Measurements from ENCODE around the gene CAMTA1.
"Not testable (repeated sequence)": the region's sequence is repeated elsewhere in the genome, so short reads cannot be mapped to it uniquely, and the experiment has no call there.

Gene CAMTA1, protein sequence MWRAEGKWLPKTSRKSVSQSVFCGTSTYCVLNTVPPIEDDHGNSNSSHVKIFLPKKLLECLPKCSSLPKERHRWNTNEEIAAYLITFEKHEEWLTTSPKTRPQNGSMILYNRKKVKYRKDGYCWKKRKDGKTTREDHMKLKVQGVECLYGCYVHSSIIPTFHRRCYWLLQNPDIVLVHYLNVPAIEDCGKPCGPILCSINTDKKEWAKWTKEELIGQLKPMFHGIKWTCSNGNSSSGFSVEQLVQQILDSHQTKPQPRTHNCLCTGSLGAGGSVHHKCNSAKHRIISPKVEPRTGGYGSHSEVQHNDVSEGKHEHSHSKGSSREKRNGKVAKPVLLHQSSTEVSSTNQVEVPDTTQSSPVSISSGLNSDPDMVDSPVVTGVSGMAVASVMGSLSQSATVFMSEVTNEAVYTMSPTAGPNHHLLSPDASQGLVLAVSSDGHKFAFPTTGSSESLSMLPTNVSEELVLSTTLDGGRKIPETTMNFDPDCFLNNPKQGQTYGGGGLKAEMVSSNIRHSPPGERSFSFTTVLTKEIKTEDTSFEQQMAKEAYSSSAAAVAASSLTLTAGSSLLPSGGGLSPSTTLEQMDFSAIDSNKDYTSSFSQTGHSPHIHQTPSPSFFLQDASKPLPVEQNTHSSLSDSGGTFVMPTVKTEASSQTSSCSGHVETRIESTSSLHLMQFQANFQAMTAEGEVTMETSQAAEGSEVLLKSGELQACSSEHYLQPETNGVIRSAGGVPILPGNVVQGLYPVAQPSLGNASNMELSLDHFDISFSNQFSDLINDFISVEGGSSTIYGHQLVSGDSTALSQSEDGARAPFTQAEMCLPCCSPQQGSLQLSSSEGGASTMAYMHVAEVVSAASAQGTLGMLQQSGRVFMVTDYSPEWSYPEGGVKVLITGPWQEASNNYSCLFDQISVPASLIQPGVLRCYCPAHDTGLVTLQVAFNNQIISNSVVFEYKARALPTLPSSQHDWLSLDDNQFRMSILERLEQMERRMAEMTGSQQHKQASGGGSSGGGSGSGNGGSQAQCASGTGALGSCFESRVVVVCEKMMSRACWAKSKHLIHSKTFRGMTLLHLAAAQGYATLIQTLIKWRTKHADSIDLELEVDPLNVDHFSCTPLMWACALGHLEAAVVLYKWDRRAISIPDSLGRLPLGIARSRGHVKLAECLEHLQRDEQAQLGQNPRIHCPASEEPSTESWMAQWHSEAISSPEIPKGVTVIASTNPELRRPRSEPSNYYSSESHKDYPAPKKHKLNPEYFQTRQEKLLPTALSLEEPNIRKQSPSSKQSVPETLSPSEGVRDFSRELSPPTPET (N-terminal part only)

DNA sequence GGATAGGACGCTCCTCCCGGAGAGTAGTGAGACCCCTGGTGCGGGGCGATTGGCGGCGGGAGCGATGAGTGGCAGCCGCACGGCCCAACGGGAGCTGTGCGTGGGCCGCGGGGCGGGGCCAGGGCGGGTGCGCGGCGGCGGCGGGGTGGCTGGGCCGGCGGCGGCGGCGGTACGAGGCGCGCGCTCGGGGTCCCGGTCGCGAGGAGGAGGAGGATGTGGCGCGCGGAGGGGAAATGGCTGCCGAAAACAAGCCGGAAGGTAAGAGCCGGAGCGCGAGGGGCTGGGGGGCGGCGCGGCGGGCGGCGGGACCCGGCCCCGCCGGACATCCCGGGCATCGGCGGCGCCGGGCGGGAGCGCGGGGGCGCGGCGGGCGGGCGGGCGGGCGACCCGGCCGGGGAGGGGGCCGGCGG, at the start of gene CAMTA1:
Gene CAMTA1 (plus strand): TSS at position 137 of the 410 bp plus-strand sequence. CDS start 77 bp downstream, at position 214.
- no peak for DNase-seq

DNA sequence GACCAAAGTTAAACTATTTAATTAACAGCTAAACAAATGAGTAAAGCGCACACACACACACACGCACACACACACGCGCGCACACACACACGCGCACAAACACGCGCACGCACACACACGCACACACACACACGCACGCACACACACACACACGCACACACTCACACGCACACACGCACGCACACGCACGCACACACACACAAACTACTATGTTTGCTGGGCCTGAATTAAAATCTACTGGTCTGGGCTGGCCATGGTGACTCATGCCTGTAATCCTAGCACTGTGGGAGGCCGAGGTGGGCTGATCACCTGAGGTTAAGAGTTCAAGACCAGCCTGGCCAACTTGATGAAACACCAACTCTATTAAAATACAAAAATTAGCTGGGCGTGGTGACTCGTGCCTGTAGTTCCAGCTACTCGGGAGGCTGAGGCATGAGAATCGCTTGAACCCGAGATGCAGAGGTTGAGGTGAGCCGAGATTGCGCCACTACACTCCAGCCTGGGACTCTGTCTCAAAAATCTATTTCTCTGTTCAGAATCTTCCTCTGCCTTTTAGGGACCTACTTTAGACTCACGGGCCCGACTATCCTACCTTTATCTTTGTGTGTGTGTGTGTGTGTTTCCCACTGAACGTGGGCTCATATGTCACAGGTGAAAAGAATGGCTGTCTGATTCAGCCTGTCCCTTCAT, 46.1 kb upstream of the CAMTA1 start:
- DNase-seq: no peak

DNA sequence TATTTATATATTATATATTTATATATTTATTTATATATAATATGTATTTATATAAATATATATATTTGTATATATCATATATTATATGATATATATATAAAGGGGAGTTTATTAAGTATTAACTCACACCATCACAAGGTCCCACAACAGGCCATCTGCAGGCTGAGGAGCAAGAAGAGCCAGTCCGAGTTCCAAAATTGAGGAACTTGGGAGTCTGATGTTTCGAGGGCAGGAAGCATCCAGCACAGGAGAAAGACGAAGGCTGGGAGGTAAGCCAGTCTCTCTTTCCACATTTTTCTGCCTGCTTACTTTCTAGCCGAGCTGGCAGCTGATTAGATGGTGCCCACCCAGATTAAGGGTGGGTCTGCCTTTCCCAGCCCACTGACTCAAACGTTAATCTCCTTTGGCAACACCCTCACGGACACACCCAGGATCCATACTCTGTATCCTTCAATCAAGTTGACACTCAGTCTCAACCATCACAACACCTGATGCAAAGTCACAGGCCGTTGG, 42.5 kb upstream of the CAMTA1 start:
- DNase-seq: not testable (repeated sequence)

DNA sequence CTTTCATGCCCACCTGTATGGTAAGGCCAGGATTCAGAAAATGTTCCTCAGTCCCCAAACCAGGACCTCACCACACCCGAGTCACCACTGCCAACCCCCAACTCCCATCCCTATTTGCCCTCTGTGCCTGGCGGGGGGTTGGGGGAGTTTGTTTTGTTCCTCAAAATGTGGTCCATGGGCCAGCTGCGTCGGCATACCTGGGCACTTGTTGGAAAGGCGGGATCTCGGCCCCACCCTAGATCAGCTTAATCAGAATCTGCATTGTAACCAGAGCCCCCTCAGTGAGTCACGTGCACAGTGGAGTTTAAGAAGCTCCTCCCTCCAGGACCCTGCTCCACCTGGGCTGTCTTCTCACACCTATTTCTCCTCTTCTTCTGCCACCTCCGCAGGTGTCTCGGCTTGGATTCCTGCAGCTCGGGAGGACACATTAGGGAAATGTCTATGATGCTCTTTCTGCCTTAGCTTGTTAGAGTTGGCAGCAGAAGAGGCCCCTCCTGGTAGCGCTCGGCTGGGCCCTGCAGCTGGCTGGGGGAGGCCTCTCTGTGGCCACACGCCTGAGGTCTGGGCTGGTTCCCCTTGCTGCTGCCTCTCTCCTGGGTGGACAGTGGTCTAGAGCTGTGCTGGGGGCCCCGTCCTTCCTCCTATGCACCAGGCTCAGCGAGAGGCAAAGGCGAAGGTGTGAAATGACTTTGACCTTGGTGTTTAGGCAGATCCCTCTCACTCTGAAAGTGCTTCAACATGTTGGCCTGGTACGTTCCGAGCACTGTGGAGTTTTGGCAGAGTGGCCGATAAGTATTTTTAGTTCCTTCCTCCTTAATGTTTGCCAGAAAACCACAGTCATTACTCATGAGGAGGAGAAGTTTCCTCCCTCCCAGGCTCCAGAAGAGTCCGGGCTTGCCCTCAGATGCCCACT, 41.8 kb upstream of the CAMTA1 start:
- no peak for DNase-seq

DNA sequence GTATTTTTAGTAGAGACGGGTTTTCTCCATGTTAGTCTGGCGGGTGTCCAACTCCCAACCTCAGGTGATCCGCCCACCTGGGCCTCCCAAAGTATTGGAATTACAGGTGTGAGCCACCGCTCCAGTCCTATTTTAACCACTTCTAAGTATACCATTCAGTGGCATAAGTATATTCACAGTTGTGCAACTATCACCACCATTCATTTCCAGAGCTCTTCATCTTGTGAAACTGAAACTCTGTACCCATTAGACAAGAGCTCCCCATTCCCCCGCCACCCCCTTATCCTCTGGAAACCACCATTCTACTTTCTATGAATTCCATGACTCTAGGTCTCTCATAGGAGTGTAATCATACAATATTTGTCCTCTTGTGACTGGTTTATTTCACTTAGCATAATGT, 40.2 kb upstream of the CAMTA1 start:
- DNase-seq: no peak

DNA sequence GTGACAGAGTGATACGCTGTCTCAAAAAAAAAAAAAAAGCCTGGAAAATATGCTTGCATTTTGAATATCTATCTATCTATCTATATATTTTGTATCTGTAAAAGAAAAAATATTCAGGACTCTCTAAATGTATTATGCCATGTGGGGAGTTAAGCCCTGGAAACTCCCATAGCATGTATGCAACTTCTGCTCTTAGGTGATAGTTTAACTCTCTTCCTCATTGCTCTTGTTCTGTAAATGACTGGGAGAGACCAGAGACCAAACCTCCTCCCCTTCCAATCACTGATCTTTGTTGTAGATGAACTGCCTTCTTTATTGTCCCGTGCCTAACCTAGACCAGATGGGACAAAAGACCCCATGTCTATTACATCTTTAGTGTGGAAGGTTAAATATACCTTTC, 37.6 kb upstream of the CAMTA1 start:
- DNase-seq: no peak

DNA sequence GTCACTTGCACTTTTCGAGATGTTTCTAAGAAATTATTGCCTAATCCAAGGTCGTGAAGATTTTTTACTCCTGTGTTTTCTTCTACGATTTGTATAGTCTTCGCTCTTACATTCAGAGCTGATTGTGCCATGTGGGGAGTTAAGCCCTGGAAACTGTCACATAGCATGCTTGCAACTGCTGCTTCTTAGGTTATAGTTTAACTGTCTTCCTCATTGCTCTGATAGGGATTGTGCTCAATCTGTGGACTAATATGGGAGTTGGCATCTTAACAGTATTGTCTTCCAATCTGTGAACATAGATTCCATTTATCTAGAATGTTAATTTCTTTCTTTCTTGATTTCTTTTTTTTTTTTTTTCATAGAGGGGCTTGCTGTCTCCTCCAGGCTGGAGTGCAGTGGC, 34.8 kb upstream of the CAMTA1 start:
- DNase-seq: no peak

DNA sequence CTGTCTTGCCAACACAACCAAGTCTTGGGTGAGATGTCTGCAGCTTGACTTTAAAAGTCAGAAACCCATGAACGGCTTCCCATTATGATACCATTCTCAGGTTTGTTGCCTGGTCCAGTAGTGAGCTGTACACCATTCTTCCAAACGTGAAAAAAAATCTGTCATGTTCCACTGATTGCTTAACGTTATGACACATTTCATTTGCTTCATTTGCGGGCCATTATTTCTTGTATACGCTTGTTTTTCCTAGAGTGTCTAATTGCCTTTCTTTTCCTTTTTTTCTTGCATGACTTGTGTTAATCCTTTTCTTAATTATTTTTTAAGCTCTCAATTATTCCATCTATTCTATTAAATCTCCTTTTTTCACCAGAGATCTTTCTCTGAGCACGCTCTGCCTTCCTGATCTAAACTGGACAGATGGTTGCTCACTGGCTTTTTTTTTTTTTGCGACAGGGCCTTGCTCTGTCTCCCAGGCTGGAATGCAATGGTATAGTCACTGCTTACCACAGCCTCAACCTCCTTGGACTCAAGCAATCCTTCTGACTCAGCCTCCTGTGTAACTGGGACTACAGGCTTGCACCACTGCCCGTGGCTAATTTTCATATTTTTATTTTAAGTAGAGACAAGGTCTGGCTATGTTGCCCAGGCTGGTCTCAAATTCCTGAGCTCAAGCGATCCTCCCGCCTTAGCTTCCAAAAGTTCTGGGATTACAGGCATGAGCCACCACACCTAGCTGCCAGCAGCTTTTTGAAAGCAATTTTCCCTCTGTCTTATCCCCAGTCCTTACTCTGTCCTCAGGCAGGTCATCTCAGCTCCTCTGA, 31.7 kb upstream of the CAMTA1 start:
- DNase-seq: no peak

DNA sequence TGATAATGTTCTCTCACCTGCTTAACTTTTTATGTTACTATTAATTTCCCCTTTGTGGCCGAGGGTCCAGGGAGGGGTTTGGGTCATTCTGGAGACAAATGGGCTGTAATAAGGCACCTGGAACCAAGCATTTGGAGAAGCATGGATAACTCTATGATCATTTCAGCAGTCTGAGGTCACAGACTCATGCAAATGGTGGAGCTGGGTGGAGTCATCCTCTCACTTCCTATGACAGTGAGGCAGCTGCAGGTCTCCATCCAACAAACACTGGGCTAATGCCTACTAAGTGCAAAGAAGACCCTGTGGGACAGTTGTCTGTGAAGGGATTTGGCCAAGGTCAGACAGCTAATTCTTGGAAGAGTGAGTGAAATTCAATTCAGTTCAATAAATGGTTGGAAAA, 28.8 kb upstream of the CAMTA1 start:
- DNase-seq: no peak

DNA sequence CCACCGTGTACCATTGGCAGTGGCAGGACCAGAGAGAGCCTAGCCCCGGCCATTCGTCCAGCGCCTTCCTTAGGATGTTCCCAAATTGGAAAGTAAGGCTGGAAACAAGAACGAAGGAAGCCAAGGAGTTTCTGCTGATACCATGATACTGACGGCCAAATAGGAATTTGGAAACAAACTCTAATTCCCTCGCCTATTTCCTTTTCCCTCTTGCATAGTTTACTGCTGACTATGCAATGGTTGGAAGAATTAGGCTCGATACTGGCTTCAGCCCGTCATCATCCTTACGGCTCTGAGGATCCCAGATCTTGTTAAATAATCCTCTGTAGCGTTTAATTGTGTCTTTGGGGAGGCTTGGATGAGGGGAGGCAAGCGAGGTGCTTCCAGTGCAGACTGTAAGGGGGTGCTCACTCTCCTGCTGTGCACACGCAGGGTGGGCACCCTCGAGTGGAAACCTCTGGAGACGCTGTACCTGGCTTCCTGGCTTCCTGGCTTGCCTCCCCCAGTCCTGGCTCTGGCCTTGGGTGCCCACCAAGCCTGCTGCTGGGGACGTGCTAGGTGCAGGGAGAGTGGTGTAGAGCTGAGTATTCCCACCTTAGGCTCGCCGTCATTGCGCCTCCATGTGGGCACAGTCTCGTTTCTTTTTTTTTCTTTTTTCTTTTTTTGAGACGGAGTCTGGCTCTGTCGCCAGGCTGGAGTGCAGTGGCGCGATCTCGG, 27.4 kb upstream of the CAMTA1 start:
- no peak for DNase-seq

DNA sequence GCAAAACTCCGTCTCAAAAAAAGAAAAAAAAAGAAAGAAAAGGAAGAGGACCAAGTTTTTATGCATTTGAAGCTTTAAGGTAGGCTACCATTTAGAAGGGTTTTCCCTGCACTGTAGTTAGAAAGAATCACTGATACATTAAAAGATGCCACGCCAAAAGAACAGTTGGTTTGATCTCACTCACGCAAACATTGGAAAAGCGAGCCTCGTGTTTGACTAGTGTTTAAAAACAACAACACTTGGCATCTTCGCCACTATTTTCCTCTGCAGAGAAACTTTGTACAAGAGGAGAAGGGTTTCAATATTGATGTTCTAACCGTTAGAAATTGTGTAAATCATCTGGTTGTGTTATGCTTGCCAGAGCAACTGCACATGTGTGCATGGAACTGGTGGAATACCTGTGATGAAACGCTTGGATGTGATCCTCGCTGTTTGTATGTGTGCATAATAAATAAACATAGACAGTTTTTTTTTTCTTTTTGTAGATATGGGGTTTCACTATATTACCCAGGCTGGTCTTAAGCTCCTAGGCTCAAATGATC, 24.0 kb upstream of the CAMTA1 start:
- no peak for DNase-seq

DNA sequence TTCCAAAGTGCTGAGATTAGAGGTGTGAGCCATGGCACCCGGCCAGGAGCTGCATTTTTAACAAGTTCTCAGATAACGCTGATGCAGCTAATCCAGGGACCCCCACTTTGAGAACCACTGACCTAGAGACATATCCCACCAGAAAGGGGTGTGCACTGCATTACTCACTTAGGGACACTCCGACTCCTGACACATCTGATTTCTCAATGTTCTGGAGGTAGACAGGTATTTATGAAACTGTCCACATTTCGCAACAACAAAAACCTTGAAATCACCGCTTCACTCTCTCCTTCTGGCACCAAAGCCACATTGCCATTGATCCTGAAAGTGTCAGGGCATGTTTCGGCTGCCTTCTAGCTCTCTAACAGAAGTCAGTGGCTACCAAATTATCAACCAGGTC, 23.2 kb upstream of the CAMTA1 start:
- no peak for DNase-seq

DNA sequence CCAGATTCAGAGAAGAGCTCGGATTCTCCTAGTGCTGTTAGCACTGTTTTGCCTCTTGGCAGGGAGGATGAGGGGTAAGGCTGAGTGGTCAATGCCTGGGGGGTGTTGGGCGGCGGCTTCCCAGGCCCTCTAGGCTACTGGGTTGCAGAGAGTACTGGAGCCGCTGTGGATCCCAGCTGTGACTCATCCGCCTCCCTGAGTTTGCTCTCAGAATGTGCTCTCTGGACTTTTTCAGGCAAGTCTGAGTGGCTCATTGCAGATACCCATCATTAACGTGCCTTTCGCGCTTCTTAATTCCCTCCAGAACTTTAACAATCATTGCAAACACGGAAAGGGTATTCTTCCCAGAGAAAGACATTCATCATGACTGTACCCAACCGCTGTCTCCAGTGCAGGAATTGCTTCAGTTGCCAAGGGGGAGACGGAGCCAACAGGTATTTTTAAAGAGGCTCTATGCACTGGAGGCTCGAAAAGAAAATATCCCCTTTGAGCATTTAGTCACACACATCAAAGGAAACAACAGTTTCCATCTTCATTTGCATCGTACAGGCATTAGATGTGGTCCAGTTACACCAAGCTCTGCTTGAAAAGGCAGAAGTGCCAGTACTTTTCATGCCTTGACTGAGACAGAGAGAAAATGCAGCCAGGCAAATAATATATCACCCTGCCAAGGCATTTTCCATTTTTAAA, 14.4 kb upstream of the CAMTA1 start:
- no peak for DNase-seq

DNA sequence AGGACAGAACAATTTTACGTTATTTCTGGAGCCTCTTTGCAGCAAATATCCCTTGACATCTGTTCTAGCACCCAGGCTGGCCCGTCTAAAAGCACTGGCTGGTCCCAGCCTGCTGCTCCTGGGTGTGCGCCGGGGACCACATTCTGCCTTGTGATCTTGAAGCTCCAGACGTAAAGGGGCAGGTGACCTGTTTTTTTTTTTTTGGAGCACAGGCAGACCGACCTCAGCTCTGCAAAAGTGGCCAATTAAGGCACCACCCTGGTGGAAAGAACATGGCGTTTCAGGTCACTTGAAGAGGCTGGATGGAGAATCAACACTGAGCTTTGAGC, 13.8 kb upstream of the CAMTA1 start:
- no peak for DNase-seq

DNA sequence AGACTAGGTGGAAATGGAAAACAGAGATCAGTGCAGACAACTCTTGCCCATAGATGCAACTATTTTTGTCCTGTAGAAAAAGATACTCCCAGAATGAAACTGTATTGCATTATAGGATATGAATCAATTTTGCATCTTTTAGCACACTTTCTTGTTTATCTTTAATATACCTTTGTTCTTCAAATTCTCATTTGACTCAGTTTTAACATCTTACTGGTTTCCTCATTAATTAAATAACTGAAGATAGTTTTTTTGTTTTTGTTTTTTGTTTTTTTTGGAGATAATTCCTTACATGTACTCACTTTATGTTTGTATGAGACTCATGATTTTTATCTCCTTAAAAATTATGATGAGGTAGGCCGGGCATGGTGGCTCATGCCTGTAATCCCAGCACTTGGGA, 10.9 kb upstream of the CAMTA1 start:
- no peak for DNase-seq

DNA sequence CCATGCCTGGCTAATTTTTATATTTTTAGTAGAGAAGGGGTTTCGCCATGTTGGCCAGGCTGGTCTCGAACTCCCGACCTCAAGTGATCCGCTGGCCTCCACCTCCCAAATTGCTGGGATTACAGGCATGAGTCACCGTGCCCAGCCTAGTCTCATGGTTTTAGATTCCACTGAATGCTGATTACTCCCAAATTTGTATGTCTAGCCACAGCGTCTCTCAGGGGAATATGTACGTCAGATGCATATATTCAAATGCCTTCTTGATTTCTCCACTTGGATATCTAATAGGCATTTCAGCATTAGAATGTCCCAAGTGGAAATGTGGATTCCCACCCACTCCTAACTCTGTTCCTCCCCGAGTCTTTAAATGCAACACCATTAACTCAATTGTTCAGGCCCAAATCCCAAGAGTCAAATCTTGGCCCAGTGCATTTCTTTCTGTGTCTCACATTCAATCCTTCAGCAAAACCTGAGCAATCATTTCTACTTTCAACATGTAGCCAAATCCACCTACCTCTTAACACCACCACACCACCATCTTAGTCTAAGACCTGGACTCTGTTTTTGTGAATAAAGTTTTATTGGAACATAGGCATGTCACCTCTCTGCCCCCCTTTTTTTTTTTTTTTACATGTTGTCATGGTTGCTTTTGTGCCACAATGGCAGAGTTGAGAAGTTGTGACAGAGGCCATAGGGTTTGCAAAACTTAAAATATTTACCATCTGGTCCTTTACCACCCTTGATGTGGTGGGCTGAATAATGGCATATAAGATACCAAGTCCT, 9.8 kb upstream of the CAMTA1 start:
- DNase-seq: no peak

DNA sequence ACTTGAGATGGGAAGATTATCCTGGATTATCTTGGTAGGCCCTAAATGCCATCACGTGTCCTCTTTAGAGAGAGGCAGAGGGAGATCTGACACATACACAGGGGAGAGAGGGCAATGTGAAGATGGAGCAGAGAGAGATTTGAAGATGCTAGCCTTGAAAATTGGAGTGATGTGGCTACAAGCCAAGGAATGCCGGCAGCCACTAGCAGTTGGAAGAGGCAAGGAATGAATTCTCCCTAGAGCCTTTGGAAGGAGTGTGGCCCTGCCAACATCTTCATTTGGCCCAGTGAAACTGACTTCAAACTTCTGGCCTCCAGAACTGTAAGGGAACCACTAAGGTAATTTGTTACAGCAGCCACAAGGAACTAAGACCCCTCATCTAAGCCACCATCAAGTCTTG, 8.9 kb upstream of the CAMTA1 start:
- DNase-seq: no peak

DNA sequence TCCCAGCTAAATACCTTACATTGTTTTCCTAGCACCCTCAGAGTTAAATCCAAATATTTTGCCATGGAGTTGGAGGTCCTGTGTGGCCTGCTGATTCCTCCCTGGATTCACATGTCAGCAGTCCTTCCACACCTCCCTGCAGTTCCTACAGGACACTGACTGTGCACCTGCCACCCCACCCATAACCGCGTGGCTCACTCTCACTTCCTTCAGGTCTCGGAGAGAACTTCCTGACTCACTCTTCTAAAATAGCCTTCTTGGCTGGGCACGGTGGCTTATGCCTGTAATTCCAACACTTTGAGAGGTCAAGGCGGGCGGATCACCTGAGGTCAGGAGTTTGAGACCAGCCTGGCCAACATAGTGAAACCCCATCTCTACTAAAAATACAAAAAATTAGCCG, 8.4 kb upstream of the CAMTA1 start:
- no peak for DNase-seq
